Breast epithelium (tissue), 4 donors: ENCODE measurements around the gene MTHFS. TPM values are rescaled to one million over a fixed set of nuclear protein-coding genes. Genes with fewer than 3 reads are reported as not detected.
"Not testable (repeated sequence)": the region's sequence is repeated elsewhere in the genome, so short reads cannot be mapped to it uniquely, and the experiment has no call there.

Experiments used
- DNase-seq, 2 donors: peaks; one replicate each; pipeline ENCODE4 v3.0.0-alpha.2; 2019; ENCODE audit warnings: low spot score in 2 of 2
- H3K27ac ChIP-seq, 2 donors: fragments of 200-600 bp; sonication (generic) in 1 of 2; one replicate each; pipeline ENCODE4 v1.5.1; 2016 to 2019; ENCODE audit warnings: mild to moderate bottlenecking in 1 of 2
- H3K27me3 ChIP-seq, 2 donors: fragments of 200-600 bp; sonication (generic) in 1 of 2; one replicate each; pipeline versions ENCODE4 v1.5.1 to v1.6.0; 2017 to 2019; ENCODE audit warnings: control low read depth in 1 of 2, mild to moderate bottlenecking in 1 of 2
- H3K36me3 ChIP-seq: fragments of 200-600 bp; one replicate; pipeline ENCODE4 v1.5.1; 2019
- H3K4me1 ChIP-seq, 2 donors: fragments of 200-600 bp; sonication (generic); one replicate each; pipeline ENCODE4 v1.5.1; 2016 to 2019; ENCODE audit warnings: control low read depth in 1 of 2
- H3K4me3 ChIP-seq, 3 donors: fragments of 200-600 bp; sonication (generic); 1 replicate in 2 of 3; 2 replicates in 1 of 3; pipeline ENCODE4 v1.5.1; 2016 to 2019; ENCODE audit warnings: mild to moderate bottlenecking in 3 of 3, moderate library complexity in 2 of 3
- H3K9me3 ChIP-seq, 2 donors: fragments of 200-600 bp; sonication (generic) in 1 of 2; one replicate each; pipeline ENCODE4 v1.5.1; 2016 to 2019; ENCODE audit warnings: control low read depth in 1 of 2
- CTCF ChIP-seq, 3 donors: fragments of 450-650 bp; IDR thresholded peaks; one replicate each; pipeline ENCODE4 v1.5.1; 2016 to 2017; ENCODE audit warnings: antibody characterized with exemption in 3 of 3, mild to moderate bottlenecking in 3 of 3, moderate library complexity in 3 of 3
- POLR2A ChIP-seq: fragments of 450-650 bp; IDR thresholded peaks from one replicate; pipeline ENCODE4 v1.6.1; 2016; ENCODE audit warnings: antibody characterized with exemption, mild to moderate bottlenecking, moderate library complexity
- POLR2AphosphoS5 ChIP-seq, 3 donors: sonication (generic); formaldehyde crosslinking; IDR thresholded peaks; one replicate each; pipeline ENCODE4 v1.6.1; 2017; ENCODE audit warnings: antibody characterized with exemption in 3 of 3
- intact Hi-C: fragments of 100-400 bp; cut with DNase I; formaldehyde crosslinking; loops from one replicate; pipeline ENCODE4 v1.15.1; 2023; ENCODE audit warnings: low total_unique reads
- total RNA-seq, 3 donors: library from RNA; depleted of rRNA; stranded (reverse); fragments of >200 nt; gene quantifications; one replicate each; pipeline ENCODE4 v1.1.0, GENCODE V29; 2016

The MTHFS gene
- total RNA-seq, 3 donors from 2014 or later = 19.0 to 51.5 (median 30.2) TPM

GRCh38 chr15:79938143-79938542, 41.3 kb upstream of the MTHFS start:
- no peak overlapping the region for H3K27ac ChIP-seq
- DNase-seq = no peak
- intact Hi-C loops = no loop called here
- H3K4me1 ChIP-seq = no peaks in the 10 kb centered on the region
- H3K36me3 ChIP-seq = no peaks in the 10 kb centered on the region
- no peaks in the 10 kb centered on the region for H3K27me3 ChIP-seq
- no peak overlapping the region for H3K4me3 ChIP-seq
- TF ChIP-seq POLR2A (no peak), POLR2AphosphoS5 (IDR thresholded peaks at IDR 0.05) (no peak), CTCF (IDR thresholded peaks at IDR 0.05) (no peak)
- H3K9me3 ChIP-seq = no peaks in the 10 kb centered on the region

GRCh38 chr15:79935556-79936201, 38.9 kb upstream of the MTHFS start:
- H3K4me1 ChIP-seq, H3K36me3 ChIP-seq, intact Hi-C loops, H3K27me3 ChIP-seq, H3K27ac ChIP-seq, DNase-seq, H3K9me3 ChIP-seq, H3K4me3 ChIP-seq: not testable (repeated sequence)

GRCh38 chr15:79933231-79933630, 36.4 kb upstream of the MTHFS start:
- TF ChIP-seq POLR2A (no peak), CTCF (IDR thresholded peaks at IDR 0.05) (no peak), POLR2AphosphoS5 (IDR thresholded peaks at IDR 0.05) (no peak)
- Histone ChIP-seq H3K27me3 (no peaks in the 10 kb centered on the region), H3K9me3 (no peaks in the 10 kb centered on the region), H3K4me1 (no peaks in the 10 kb centered on the region), H3K4me3 (no peak overlapping the region), H3K27ac (no peak overlapping the region), H3K36me3 (no peaks in the 10 kb centered on the region)
- no peak for DNase-seq
- intact Hi-C loops = no loop called here

- Histone ChIP-seq H3K36me3 (no peaks in the 10 kb centered on the region), H3K4me3 (no peak overlapping the region), H3K9me3 (no peaks in the 10 kb centered on the region), H3K4me1 (no peaks in the 10 kb centered on the region), H3K27me3 (no peaks in the 10 kb centered on the region), H3K27ac (no peak overlapping the region)
- intact Hi-C loops = no loop called here
- TF ChIP-seq POLR2A (no peak), CTCF (IDR thresholded peaks at IDR 0.05) (no peak), POLR2AphosphoS5 (IDR thresholded peaks at IDR 0.05) (no peak)
- DNase-seq = no peak
These were observed 35.6 kb upstream of the MTHFS start for GRCh38 chr15:79932447-79932846.

GRCh38 chr15:79930516-79930915, 33.7 kb upstream of the MTHFS start:
- TF ChIP-seq CTCF (IDR thresholded peaks at IDR 0.05) = no peak
- TF ChIP-seq POLR2A = no peak
- no peak for TF ChIP-seq POLR2AphosphoS5 (IDR thresholded peaks at IDR 0.05)
- Histone ChIP-seq H3K27me3 (no peaks in the 10 kb centered on the region), H3K4me1 (no peaks in the 10 kb centered on the region), H3K4me3 (no peak overlapping the region), H3K36me3 (no peaks in the 10 kb centered on the region), H3K9me3 (no peaks in the 10 kb centered on the region), H3K27ac (no peak overlapping the region)
- DNase-seq = no peak
- intact Hi-C loops = no loop called here

GRCh38 chr15:79929412-79929811, 32.6 kb upstream of the MTHFS start:
- Histone ChIP-seq H3K9me3 (no peaks in the 10 kb centered on the region), H3K4me1 (no peaks in the 10 kb centered on the region), H3K27ac (no peak overlapping the region), H3K4me3 (no peak overlapping the region), H3K36me3 (no peaks in the 10 kb centered on the region), H3K27me3 (no peaks in the 10 kb centered on the region)
- TF ChIP-seq CTCF (IDR thresholded peaks at IDR 0.05) = no peak
- TF ChIP-seq POLR2AphosphoS5 (IDR thresholded peaks at IDR 0.05) = no peak
- TF ChIP-seq POLR2A = no peak
- DNase-seq = no peak
- intact Hi-C loops = no loop called here

GRCh38 chr15:79926116-79926515, 29.3 kb upstream of the MTHFS start:
- intact Hi-C loops, H3K4me1 ChIP-seq, H3K27ac ChIP-seq, DNase-seq, H3K36me3 ChIP-seq, H3K27me3 ChIP-seq, H3K4me3 ChIP-seq: not testable (repeated sequence)
- H3K9me3 ChIP-seq = peaks cover 1 to 12% of the 10 kb centered on the region in 2 donors
